IPS-NIHi11 (cell line): ENCODE results near the gene KRT8.
A peak's percentile ranks its signal among the peaks of the same experiment; 100 is the strongest.
"Not testable (repeated sequence)": the region's sequence is repeated elsewhere in the genome, so short reads cannot be mapped to it uniquely, and the experiment has no call there.

Source experiments
- DNase-seq: peaks from one replicate; pipeline ENCODE4 v3.0.0; 2012; ENCODE audit warnings: mixed read lengths, low spot score

The KRT8 gene

DNA sequence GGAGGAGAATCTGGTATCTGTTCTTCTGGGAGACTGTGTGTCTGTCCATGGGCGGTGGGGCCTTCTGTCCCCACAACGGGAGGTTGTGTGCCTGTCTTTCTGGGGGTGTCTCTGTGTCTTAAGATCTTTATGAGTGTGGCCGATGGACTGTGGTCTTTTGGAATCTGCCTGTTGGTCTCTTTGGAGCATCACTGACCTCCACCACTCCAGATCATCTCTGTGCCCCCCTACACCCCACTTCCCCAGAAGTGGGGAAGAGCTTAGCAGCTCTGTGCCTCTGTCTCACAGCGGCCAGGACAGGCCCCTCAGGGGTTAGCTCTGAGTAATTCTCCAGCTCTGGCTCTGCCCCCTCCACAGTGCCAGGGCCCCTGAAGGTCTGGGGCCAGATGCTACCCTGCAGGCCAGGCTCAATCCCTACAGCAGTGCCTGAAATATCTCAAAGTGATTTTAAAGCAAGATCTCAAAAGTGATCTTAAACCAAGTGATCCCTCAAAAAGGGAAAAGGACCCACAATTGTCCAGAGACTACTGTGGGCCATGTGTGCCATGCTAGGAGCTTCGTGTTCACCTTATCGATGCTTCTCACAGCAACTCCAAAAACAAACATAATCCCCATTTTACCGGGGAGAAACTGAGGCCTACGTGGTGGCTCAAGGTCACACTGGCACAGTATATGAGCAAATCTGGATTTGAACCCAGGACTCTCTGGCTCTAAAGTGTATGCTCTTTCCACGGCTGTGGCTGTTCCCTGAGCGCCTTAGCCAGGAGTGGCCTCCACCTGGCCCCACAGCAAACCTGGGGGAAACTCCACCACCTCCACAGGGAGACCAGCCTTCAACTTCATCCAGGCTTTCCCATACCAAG is 30.1 kb downstream of the KRT8 start:
- DNase-seq: no peak

DNA sequence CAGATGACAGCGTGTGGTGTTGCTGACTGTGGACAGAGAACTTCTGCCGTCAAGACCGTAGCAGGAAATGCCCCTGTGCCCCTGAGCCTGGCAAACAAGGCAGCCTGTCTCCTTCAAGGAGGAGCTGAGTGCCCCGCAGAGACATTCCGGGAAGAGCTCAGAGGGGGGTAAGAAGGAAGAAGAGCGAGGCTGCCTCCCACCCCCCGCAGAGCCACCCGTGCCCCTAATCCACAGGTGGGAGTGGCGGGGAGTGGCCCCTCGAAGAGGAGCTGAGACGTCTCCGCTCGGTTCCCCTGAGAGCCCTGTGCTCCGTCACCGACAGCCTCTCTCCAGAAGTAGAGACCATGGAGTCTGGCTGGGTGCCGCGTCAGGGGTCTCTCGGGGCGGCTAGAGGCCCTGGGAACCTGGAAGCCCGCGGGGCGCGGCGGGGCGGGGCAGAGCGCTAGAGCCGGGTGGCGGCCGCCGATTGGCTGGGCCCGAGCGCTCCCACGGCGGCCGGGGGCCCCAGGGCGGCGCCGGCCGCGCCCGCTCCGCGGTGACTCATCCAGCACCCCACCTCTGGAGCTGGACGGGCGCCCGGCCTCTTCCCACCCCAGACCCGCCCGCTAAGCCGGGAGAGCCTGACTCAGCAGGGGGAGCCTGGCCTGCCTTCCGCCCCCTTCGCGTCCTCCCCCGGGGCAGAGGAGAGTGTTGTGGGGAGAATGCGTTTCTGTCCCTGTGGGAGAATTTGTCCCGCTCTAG is 30.9 kb downstream of the KRT8 start:
- DNase-seq: peak; percentile 87

- DNase-seq: no peak
Measured at GRCh38 chr12:52873513-52873831, 31.4 kb downstream of the KRT8 start.

DNA sequence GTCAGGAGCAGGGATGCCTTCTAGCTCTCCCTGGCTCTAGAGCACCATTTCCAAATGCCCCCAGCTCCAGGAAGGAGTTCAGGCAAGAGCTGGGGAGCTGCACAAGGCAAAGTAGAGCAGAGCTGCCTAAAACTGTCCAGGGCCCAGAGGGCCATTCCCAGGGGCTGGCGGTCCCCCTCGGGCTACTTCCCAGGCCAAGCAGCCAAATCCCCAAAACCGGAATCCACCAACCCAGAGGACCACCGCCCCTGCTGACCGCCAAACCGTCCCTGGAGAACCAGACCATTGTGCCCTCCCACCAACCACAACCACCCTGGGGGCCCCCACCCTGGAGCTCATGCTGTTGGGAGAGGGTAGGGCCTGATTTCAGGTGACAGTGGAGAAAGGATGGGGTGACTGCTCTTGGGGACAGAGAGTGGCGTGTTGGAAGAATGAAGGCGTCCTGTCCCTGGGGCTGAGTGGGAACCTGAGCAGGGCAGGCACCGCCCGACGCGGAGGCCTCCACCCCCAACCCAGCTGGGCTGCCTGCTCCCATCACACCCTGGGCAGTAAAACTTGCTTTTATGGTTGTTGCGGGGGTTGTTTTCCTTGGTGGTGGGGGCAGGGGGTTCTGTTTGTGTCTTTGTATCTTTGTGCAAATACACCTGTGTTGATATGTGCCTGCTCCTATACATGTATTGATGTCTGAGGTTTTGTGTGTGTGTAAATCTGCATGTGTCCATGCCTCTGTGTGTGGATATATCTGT is 32.1 kb downstream of the KRT8 start:
- no peak for DNase-seq

- DNase-seq: no peak
Measured at GRCh38 chr12:52871291-52872039, 33.4 kb downstream of the KRT8 start.

DNA sequence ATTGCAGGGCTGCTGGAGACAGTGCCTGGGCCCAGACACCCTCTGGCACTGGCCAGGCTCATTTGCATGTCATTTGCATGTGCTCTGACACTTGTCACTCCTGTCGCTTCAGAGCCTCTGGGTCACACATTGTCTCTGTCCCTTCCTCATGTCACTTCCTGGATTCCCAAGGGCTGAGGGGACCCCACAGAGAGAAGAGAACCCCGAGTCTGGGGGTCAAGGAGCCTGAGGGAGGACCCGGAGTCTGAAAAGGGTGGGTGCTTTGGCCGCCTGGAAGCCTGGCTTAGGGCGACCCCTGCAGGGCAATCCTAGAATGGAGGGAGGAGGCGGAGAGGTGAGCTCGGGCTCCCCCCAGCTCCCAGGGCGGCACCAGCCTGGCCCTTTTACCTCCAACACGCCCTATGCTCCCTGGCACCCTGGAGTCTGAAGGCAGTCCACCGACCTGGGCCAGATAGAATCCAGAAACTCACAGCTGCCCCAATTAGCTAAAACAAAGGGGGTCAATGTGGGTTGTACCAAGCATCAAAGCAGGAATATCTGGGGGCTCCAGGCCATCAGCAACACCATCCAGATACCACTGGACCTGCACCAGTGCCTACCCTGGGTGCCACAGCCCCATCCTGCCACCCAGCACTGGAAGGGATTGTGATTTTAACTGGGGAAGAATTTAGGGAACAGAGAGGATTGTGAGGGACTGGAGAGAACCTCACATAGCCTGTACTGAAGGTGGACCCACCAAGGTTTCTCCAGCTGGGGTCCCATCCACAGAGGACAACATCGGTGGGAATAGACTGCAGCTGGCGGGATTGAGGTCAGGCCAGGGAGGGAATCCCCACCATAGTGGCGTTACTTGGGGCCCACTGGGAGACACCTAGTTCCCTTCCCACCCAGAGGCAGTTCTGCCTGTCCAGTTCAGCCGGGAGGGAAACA is 34.2 kb downstream of the KRT8 start:
- peak; percentile 92 for DNase-seq

- peak; percentile 52 for DNase-seq
Measured at GRCh38 chr12:52867642-52868041, 37.2 kb downstream of the KRT8 start.

DNA sequence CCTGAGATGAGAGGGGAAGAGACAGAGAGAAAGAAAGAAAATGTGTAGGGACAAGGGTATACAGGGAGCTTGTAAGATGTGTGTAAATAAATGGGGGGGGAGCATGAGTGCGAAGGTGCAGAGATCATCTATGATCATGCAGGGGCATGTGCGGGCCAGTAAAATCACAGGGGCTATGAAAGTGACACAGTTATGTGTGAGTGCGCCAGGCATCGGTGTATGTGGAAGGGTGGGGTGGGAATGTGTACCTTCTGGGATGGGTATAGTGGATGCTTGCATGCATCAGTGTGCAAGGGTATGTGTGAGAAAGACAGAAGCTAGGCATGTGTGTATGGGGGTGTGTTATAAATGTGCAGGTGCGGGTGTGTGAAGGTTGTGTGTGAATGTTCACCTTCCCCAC is 37.7 kb downstream of the KRT8 start:
- DNase-seq: no peak

DNA sequence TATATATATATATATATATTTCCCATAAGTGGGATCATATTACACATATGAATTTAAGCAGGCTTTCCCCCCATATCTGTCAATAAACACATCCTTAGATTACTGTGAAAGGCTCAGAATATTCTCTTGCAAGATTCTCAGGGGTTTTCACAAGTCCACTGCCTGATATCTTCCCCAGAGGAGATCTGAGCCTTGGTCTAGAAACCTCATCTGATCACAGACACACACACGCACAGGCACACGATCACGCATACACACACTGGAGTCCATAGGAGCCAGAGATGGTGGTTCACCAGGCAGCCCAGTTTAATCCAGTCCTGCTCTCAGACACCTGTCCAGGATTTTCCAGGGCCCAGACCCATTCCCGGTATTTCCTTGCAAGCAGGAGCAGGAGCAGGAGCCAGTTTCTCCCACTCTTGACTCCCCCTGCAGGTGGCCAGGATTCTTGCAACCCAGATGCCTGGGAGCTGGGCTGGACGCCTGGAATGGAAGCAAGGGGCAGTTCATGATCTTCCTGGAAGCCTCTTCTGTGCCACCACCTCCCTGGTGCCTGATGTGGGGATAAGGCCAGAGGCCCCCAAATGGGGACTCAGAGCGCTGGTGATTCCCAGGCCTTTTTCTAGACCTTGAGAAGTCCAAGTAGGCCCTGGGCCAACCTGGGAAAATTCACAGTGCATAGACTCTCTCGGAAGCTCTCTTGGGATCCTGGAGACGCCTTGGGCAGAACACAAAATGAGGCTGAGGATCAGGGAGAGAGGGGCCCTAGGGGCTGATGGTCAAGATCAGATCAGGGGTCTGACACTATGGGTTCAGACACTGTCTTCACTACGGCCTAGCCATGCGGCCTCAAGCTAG is 39.6 kb downstream of the KRT8 start:
- DNase-seq: peak; percentile 91

DNA sequence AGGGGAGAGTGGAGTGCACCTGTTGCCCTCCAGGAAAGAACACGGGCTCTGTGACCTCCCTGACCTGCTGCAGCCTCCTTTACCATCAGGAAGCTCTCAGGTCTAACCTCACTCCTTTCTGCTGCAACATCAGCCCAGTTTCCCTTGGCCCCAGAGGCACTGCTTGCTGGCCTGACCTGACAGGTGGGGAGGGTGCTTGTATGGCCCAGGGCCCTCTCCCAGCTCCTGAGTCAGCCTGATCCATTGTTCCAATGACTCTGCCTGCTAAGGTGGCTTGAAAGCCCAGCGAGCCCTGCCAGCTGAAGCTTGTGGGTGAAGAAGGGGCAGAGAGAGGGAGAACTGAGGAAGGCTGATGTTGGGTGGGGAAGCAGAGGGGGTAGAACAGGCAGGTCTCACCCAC is 42.9 kb downstream of the KRT8 start:
- DNase-seq: no peak

DNA sequence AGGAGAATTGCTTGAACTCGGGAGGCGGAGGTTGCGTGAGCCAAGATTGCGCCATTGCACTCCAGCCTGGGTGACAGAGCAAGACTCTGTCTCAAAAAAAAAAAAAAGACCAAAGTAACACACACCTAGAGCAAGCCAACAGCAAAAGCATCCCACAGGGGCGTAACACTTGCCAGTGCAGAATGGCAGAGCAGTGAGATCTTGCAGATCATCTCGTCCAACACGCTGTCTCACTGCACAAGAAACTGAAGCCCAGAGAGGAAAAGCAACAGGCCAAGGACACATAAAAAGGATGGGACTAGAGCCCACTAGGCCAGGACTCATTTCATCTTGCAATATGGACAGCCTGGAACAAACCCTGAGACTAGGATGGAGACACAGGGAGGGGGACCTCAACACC is 43.4 kb downstream of the KRT8 start:
- DNase-seq: no peak

DNA sequence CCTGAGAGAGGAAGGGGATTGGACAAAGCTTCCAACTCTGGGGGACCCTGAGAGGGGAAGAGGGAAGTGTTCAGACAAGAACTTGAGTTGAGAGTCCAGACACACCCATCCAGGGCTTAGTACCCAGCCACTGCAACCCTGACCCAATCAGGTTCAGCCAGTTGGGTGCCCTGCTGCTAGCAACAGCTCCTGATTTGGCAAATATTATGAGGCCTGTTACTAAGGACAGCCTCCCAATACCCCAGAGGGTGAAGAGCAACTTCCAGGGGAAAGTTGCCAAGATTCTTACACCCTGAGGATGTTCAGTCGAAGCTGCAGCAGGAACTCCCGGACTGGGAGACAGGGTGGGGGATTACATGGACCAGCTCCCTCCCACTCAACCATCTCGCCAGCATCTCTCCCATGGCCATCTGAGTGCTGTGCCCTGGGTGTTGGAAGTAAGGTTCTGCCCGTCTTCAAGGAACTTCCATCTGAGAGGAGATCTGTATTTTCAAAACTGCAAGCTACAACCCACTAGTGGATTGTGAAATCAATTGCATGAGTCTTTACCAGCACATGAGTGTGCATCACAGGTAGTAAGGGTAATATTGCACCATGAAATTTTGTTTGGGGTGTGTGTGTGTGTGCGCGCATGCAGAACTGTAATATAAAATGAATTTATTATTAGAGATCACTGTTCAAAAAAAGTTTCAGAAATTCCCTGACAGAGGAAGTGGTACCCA is 44.6 kb downstream of the KRT8 start:
- peak; percentile 68 for DNase-seq

GRCh38 chr12:52857500-52857899 is 47.4 kb downstream of the KRT8 start:
- no peak for DNase-seq

DNA sequence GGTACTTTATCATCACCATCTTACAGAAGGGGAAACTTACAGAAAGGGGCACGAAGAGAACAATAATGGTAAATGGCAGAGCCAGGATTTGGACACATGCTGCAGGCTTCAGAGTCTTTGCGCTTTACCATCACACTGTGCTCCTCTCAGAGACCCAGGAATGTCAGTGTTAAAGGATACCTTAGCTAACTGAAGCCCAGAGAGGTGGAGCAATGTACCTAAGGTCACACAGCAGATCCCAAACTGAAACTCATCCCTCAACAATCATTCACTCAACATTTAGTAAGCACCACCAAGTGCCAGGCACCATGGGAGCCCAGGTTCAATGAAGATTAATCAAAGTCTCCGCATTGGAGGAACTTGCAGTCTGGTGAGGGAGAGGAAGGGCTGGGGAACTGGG is 48.1 kb downstream of the KRT8 start:
- no peak for DNase-seq

DNA sequence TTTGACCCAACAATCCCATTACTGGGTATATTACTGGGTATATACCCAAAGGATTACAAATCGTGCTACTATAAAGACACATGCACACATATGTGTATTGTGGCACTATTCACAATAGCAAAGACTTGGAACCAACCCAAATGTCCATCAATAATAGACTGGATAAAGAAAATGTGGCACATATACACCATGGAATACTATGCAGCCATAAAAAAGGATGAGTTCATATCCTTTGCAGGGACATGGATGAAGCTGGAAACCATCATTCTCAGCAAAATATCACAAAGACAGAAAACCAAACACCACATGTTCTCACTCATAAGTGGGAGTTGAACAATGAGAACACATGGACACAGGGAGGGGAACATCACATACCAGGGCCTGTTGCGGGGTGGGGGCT is 48.8 kb downstream of the KRT8 start:
- not testable (repeated sequence) for DNase-seq

GRCh38 chr12:52851787-52852186 is 53.1 kb downstream of the KRT8 start:
- DNase-seq: no peak

DNA sequence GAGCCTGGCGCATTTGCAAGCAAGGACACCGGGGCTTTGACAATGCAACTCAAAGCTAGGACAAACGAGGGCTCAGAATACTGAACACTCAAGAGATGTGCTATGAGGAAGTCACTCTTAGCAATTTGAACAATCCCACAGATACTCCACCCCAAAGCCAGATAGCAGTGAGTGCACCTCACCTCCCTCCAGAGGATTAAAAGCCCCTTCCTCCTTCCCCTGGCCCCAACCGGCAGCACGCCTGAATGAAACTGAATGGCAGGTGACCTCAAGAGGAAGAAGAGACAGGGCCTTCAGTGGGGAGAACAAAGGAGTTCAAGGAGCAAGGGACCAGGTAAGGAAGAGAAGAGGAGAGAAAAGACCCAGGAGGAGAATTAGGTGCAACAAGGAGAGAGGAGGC is 54.2 kb downstream of the KRT8 start:
- no peak for DNase-seq

- DNase-seq: no peak
Measured at GRCh38 chr12:52849511-52849910, 55.4 kb downstream of the KRT8 start.

DNA sequence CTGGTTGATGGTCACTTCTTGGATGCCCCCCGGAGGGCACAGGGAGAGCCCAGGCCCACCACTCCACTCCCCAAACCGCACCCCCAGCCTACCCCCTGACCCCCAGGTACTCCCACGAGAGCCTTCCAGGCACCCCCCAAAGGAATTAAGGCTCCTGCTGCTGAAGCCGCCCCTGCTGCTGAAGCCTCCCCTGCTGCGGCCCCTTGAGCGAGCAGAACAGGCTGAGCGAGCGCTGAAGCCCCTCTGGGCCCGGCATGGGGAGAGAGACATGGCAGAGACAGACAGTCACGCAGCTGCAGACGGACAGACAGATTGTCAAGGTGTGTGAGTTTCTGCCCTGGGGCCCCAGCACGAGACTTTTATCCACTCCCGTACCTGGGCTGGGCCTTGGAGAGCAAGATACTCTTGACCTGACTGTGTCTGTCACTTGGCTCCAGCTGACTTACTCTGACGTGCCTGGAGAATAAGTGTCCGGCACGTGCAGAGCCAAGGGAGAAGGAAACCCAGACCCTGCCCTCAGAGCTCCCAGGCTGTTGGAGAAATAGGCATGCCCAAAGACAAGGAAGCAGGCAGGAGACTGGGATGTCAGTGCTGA is 56.1 kb downstream of the KRT8 start, which contains the start of gene KRT78:
Gene KRT78, minus strand, starts transcription at position 334 of the 595 bp plus-strand sequence. Its CDS starts 64 bp downstream, at position 270.
- no peak for DNase-seq
